ENCODE data around the gene EDIL3.
"Not testable (repeated sequence)": the region's sequence is repeated elsewhere in the genome, so short reads cannot be mapped to it uniquely, and the experiment has no call there.

DNA sequence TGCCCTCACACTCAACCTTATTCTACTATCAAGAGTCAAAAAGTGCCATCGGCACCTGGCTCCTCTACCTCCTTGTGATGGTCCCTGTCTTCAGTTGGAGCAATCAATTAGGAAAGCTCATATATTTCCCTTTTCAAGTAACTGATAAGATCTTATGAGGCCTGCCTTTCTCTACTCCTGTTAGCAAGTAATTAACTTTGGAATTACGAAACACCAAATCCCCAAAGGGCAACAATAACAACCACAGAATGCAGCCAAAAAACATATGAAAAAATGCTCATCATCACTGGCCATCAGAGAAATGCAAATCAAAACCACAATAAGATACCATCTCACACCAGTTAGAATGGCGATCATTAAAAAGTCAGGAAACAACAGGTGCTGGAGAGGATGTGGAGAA is 366.2 kb downstream of the EDIL3 start:
- TF ChIP-seq TEAD4 (IDR thresholded peaks at IDR 0.05; ENCODE audit: low read depth, low read length); TAF1 (IDR thresholded peaks at IDR 0.05; ENCODE audit: low read depth, low read length); CHD2 (IDR thresholded peaks at IDR 0.05; ENCODE audit: low read length); POLR2A (IDR thresholded peaks at IDR 0.05; ENCODE audit: control extremely low read depth in 1 of 2, low read depth in 2 of 2, low read length in 2 of 2); POLR2AphosphoS5 (IDR thresholded peaks at IDR 0.05; ENCODE audit: low read depth, low read length): not testable (repeated sequence)
- TF ChIP-seq, protein P1, sequence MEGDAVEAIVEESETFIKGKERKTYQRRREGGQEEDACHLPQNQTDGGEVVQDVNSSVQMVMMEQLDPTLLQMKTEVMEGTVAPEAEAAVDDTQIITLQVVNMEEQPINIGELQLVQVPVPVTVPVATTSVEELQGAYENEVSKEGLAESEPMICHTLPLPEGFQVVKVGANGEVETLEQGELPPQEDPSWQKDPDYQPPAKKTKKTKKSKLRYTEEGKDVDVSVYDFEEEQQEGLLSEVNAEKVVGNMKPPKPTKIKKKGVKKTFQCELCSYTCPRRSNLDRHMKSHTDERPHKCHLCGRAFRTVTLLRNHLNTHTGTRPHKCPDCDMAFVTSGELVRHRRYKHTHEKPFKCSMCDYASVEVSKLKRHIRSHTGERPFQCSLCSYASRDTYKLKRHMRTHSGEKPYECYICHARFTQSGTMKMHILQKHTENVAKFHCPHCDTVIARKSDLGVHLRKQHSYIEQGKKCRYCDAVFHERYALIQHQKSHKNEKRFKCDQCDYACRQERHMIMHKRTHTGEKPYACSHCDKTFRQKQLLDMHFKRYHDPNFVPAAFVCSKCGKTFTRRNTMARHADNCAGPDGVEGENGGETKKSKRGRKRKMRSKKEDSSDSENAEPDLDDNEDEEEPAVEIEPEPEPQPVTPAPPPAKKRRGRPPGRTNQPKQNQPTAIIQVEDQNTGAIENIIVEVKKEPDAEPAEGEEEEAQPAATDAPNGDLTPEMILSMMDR (IDR thresholded peaks at IDR 0.05; ENCODE audit: control extremely low read depth in 1 of 3, insufficient read depth in 1 of 3, low read depth in 1 of 3, low read length in 3 of 3) = not testable (repeated sequence)
- TF ChIP-seq, protein P2, sequence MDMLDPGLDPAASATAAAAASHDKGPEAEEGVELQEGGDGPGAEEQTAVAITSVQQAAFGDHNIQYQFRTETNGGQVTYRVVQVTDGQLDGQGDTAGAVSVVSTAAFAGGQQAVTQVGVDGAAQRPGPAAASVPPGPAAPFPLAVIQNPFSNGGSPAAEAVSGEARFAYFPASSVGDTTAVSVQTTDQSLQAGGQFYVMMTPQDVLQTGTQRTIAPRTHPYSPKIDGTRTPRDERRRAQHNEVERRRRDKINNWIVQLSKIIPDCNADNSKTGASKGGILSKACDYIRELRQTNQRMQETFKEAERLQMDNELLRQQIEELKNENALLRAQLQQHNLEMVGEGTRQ (IDR thresholded peaks at IDR 0.05; ENCODE audit: low read length) = not testable (repeated sequence)
- TF ChIP-seq, protein P3, sequence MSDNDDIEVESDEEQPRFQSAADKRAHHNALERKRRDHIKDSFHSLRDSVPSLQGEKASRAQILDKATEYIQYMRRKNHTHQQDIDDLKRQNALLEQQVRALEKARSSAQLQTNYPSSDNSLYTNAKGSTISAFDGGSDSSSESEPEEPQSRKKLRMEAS (IDR thresholded peaks at IDR 0.05) = not testable (repeated sequence)

All from H1 (cell line).